Upper lobe of left lung (tissue), 4 donors: ENCODE measurements around the gene GSPT1.

ENCODE experiments used
- CTCF ChIP-seq, 6 experiments: fragments of 450-650 bp in 4 of 6; fragments of 200-600 bp in 2 of 6; sonication (generic) in 2 of 6; IDR thresholded peaks; one replicate each; pipeline ENCODE4 v1.5.1; 2016 to 2019; ENCODE audit warnings: antibody characterized with exemption in 6 of 6
- POLR2A ChIP-seq, 4 donors: fragments of 450-650 bp; IDR thresholded peaks; one replicate each; pipeline ENCODE4 v1.5.1; 2016 to 2017; ENCODE audit warnings: antibody characterized with exemption in 4 of 4, mild to moderate bottlenecking in 2 of 4
- POLR2AphosphoS5 ChIP-seq, 2 donors: sonication (generic); formaldehyde crosslinking; IDR thresholded peaks; one replicate each; pipeline ENCODE4 v1.5.1; 2017; ENCODE audit warnings: antibody characterized with exemption in 2 of 2

GRCh38 chr16:11862489-11862888 lies 53.3 kb downstream of the GSPT1 start:
- TF ChIP-seq POLR2A (IDR thresholded peaks at IDR 0.05) = no peak
- no peak for TF ChIP-seq POLR2AphosphoS5 (IDR thresholded peaks at IDR 0.05)
- no peak for TF ChIP-seq CTCF (IDR thresholded peaks at IDR 0.05)
